Osteoblast (primary cell): ENCODE results near the gene TENM4. TPM values are rescaled to one million over a fixed set of nuclear protein-coding genes. Genes with fewer than 3 reads are reported as not detected.
A peak's percentile ranks its signal among the peaks of the same experiment; 100 is the strongest.

Source experiments
- DNase-seq: peaks from one replicate; pipeline ENCODE4 v3.0.0; 2011; ENCODE audit warnings: low spot score, mixed read lengths; ENCODE audit not compliant: insufficient read length; ENCODE audit errors: missing footprints
- H2AFZ ChIP-seq: 2 replicates; pipeline ENCODE4 v1.6.0; 2011; ENCODE audit warnings: mild to moderate bottlenecking, low read length
- H3K27ac ChIP-seq: 2 replicates; pipeline ENCODE4 v1.5.1; 2011; ENCODE audit warnings: mild to moderate bottlenecking, low read depth, low read length, moderate library complexity
- H3K27me3 ChIP-seq: 2 replicates; pipeline ENCODE4 v1.6.0; 2012; ENCODE audit warnings: mild to moderate bottlenecking, control low read depth, inconsistent platforms, low read length, moderate library complexity; ENCODE audit not compliant: insufficient read depth
- H3K36me3 ChIP-seq: 2 replicates; pipeline ENCODE4 v1.5.1; 2011; ENCODE audit warnings: mild to moderate bottlenecking, low read length, control low read depth, moderate library complexity; ENCODE audit not compliant: insufficient read depth
- H3K4me1 ChIP-seq: 2 replicates; pipeline ENCODE4 v1.5.1; 2011; ENCODE audit warnings: mild to moderate bottlenecking, low read length, control low read depth, moderate library complexity; ENCODE audit not compliant: insufficient read depth
- H3K4me2 ChIP-seq: 2 replicates; pipeline ENCODE4 v1.6.0; 2011; ENCODE audit warnings: mild to moderate bottlenecking, low read length; ENCODE audit not compliant: insufficient read depth
- H3K4me3 ChIP-seq: fragments of 200-600 bp; sonication (generic); 3 replicates; pipeline ENCODE4 v1.5.1; 2012; ENCODE audit warnings: mild to moderate bottlenecking, low read length, inconsistent platforms; ENCODE audit not compliant: insufficient read depth
- H3K79me2 ChIP-seq: 2 replicates; pipeline ENCODE4 v1.6.0; 2012; ENCODE audit warnings: mild to moderate bottlenecking, low read length, control low read depth, inconsistent platforms; ENCODE audit not compliant: insufficient read depth
- H3K9me3 ChIP-seq: 2 replicates; pipeline ENCODE4 v1.5.1; 2011; ENCODE audit warnings: low read depth, low read length, control low read depth
- H4K20me1 ChIP-seq: 2 replicates; pipeline ENCODE4 v1.6.0; 2012; ENCODE audit warnings: mild to moderate bottlenecking, low read length, control low read depth; ENCODE audit not compliant: insufficient read depth
- CTCF ChIP-seq: IDR thresholded peaks from 2 replicates; pipeline ENCODE4 v1.5.1; 2011; ENCODE audit warnings: mild to moderate bottlenecking, low read depth, low read length, moderate library complexity; ENCODE audit errors: extremely low read depth
- total RNA-seq: library from RNA; depleted of rRNA; stranded (reverse); fragments of >200 nt; gene quantifications from 2 replicates; pipeline ENCODE4 v1.2.3, GENCODE V29; 2012

The TENM4 gene
- total RNA-seq, 1 donor, result 63.3 TPM

- peak; percentile 57 for DNase-seq
- Histone ChIP-seq H3K27me3 (no peaks in the 10 kb centered on the region), H3K4me2 (no peak overlapping the region), H2AFZ (no peak overlapping the region), H3K36me3 (no peaks in the 10 kb centered on the region), H3K79me2 (no peaks in the 10 kb centered on the region), H3K27ac (no peak overlapping the region), H3K4me3 (no peak overlapping the region), H3K9me3 (no peaks in the 10 kb centered on the region), H3K4me1 (peaks cover 31% of the 10 kb centered on the region), H4K20me1 (no peaks in the 10 kb centered on the region)
- TF ChIP-seq CTCF, result no peak
Measured at GRCh38 chr11:79242616-79243015, 198.2 kb downstream of the TENM4 start.

GRCh38 chr11:79241852-79242241 is 199.0 kb downstream of the TENM4 start:
- H4K20me1 ChIP-seq, result no peaks in the 10 kb centered on the region
- no peak for TF ChIP-seq CTCF
- no peak overlapping the region for H3K4me2 ChIP-seq
- H3K27me3 ChIP-seq, result no peaks in the 10 kb centered on the region
- H3K27ac ChIP-seq, result no peak overlapping the region
- no peaks in the 10 kb centered on the region for H3K36me3 ChIP-seq
- H3K4me1 ChIP-seq, result peaks cover 39% of the 10 kb centered on the region
- no peak overlapping the region for H3K4me3 ChIP-seq
- H3K9me3 ChIP-seq, result no peaks in the 10 kb centered on the region
- no peak overlapping the region for H2AFZ ChIP-seq
- H3K79me2 ChIP-seq, result no peaks in the 10 kb centered on the region
- DNase-seq, result no peak

GRCh38 chr11:79241205-79241851 is 199.5 kb downstream of the TENM4 start:
- H3K4me2 ChIP-seq, result no peak overlapping the region
- no peaks in the 10 kb centered on the region for H3K9me3 ChIP-seq
- DNase-seq, result no peak
- no peaks in the 10 kb centered on the region for H4K20me1 ChIP-seq
- no peak overlapping the region for H2AFZ ChIP-seq
- peaks cover 44% of the 10 kb centered on the region for H3K4me1 ChIP-seq
- H3K36me3 ChIP-seq, result no peaks in the 10 kb centered on the region
- no peaks in the 10 kb centered on the region for H3K79me2 ChIP-seq
- H3K4me3 ChIP-seq, result no peak overlapping the region
- no peak for TF ChIP-seq CTCF
- no peak overlapping the region for H3K27ac ChIP-seq
- H3K27me3 ChIP-seq, result no peaks in the 10 kb centered on the region

- Histone ChIP-seq H3K4me2 (peak overlapping the region; percentile 73), H3K36me3 (no peaks in the 10 kb centered on the region), H3K9me3 (no peaks in the 10 kb centered on the region), H3K4me3 (no peak overlapping the region), H3K27me3 (no peaks in the 10 kb centered on the region), H2AFZ (no peak overlapping the region), H4K20me1 (no peaks in the 10 kb centered on the region), H3K27ac (peak overlapping the region; percentile 94), H3K79me2 (no peaks in the 10 kb centered on the region), H3K4me1 (peaks cover 32% of the 10 kb centered on the region)
- peak; percentile 82 for DNase-seq
- TF ChIP-seq CTCF, result no peak
Measured at GRCh38 chr11:79237703-79238102, 203.1 kb downstream of the TENM4 start.
